Measurements from ENCODE around the gene CPT1C. TPM values are rescaled to one million over a fixed set of nuclear protein-coding genes. Genes with fewer than 3 reads are reported as not detected.

Gene CPT1C
- total RNA-seq, 2 experiments from 2014 or later, result 0.86 to 0.95 TPM

DNA sequence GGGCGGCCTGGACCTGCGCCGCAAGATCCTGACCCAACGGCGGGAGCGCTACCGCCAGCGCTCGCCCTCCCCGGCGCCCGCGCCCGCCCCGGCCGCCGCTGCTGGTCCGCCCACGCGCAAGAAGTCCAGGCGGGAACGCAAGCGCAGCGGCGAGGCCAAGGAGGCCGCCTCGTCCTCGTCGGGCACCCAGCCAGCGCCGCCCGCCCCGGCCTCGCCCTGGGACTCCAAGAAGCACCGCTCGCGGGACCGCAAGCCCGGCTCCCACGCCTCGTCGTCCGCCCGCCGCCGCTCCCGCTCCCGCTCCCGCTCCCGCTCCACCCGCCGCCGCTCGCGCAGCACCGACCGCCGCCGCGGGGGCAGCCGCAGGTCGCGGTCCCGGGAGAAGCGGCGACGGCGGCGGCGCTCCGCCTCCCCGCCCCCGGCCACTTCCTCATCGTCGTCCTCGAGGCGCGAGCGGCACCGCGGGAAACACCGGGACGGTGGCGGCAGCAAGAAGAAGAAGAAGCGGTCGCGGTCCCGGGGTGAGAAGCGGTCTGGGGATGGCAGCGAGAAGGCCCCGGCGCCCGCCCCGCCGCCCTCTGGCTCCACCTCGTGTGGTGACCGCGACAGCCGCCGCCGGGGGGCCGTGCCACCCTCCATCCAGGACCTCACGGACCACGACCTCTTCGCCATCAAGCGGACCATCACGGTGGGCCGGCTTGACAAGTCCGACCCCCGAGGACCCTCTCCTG lies 38.9 kb upstream of the CPT1C start:
- Histone ChIP-seq H3K9me2 (ENCODE audit: insufficient read depth, low read length) (no peaks in the 10 kb centered on the region), H3K4me3 (ENCODE audit: low read depth, low read length, poor library complexity, severe bottlenecking) (no peak overlapping the region), H3K79me2 (ENCODE audit: insufficient read depth, low read depth, low read length) (no peaks in the 10 kb centered on the region), H4K20me1 (ENCODE audit: insufficient read depth, low read length) (no peaks in the 10 kb centered on the region), H3K4me1 (ENCODE audit: insufficient read depth, low read length, poor library complexity, severe bottlenecking) (no peaks in the 10 kb centered on the region), H3K4me2 (ENCODE audit: low read length) (no peak overlapping the region), H3K9me3 (ENCODE audit: low read length) (no peaks in the 10 kb centered on the region), H3K27ac (ENCODE audit: low read depth, low read length, poor library complexity, severe bottlenecking) (no peak overlapping the region), H2AFZ (ENCODE audit: low read length) (no peak overlapping the region), H3K36me3 (ENCODE audit: insufficient read depth, low read length) (peaks cover 81% of the 10 kb centered on the region)
- CTCF ChIA-PET (ENCODE audit: unreplicated experiment), result no interaction called here
- TF ChIP-seq CTCF (conservative IDR thresholded peaks at IDR 0.05; ENCODE audit: low read length) (no peak), EZH2phosphoT487 (IDR thresholded peaks at IDR 0.05; ENCODE audit: borderline replicate concordance, low read depth, low read length) (no peak)
- no peak for DNase-seq (ENCODE audit: low spot score)
- no TSS peak for BruUV-seq (replicated peaks)
- intact Hi-C loops (cut with micrococcal nuclease; ENCODE audit: unreplicated experiment), result no loop called here
- POLR2A ChIA-PET, result no interaction called here

- CTCF ChIA-PET (ENCODE audit: unreplicated experiment), result no interaction called here
- no peaks in the 10 kb centered on the region for H3K79me2 ChIP-seq (ENCODE audit: insufficient read depth, low read depth, low read length)
- POLR2A ChIA-PET, result no interaction called here
These were observed 38.1 kb upstream of the CPT1C start for GRCh38 chr19:49652551-49653465.

More at GRCh38 chr19:49652551-49653465, 38.1 kb upstream of the CPT1C start:
- intact Hi-C loops (cut with micrococcal nuclease; ENCODE audit: unreplicated experiment), result no loop called here
- Histone ChIP-seq H3K27ac (ENCODE audit: low read depth, low read length, poor library complexity, severe bottlenecking) (no peak overlapping the region), H3K4me2 (ENCODE audit: low read length) (no peak overlapping the region), H3K9me3 (ENCODE audit: low read length) (no peaks in the 10 kb centered on the region), H3K9me2 (ENCODE audit: insufficient read depth, low read length) (no peaks in the 10 kb centered on the region), H3K4me3 (ENCODE audit: low read depth, low read length, poor library complexity, severe bottlenecking) (no peak overlapping the region), H4K20me1 (ENCODE audit: insufficient read depth, low read length) (no peaks in the 10 kb centered on the region), H3K36me3 (ENCODE audit: insufficient read depth, low read length) (peaks cover 78% of the 10 kb centered on the region), H3K4me1 (ENCODE audit: insufficient read depth, low read length, poor library complexity, severe bottlenecking) (no peaks in the 10 kb centered on the region), H2AFZ (ENCODE audit: low read length) (no peak overlapping the region)
- TF ChIP-seq EZH2phosphoT487 (IDR thresholded peaks at IDR 0.05; ENCODE audit: borderline replicate concordance, low read depth, low read length), result no peak
- no peak for TF ChIP-seq CTCF (conservative IDR thresholded peaks at IDR 0.05; ENCODE audit: low read length)
- BruUV-seq (replicated peaks), result no TSS peak
- DNase-seq (ENCODE audit: low spot score), result no peak

Data from OCI-LY7 (cell line).